Gastrocnemius medialis (tissue), 4 donors: ENCODE results near the gene PCED1B.

ENCODE experiments used
- POLR2A ChIP-seq, 2 donors: fragments of 450-650 bp; IDR thresholded peaks; one replicate each; pipeline ENCODE4 v1.6.1; 2017; ENCODE audit warnings: antibody characterized with exemption in 2 of 2, mild to moderate bottlenecking in 2 of 2, moderate library complexity in 2 of 2
- TF ChIP-seq, protein P1 (sequence below), 5 experiments: fragments of 450-650 bp in 3 of 5; fragments of 200-600 bp in 2 of 5; sonication (generic) in 2 of 5; IDR thresholded peaks in 4 of 5; conservative IDR thresholded peaks in 1 of 5; 1 replicate in 4 of 5; 2 replicates in 1 of 5; pipeline ENCODE4 v1.5.1; 2016 to 2019; ENCODE audit warnings: antibody characterized with exemption in 5 of 5, mild to moderate bottlenecking in 3 of 5, moderate library complexity in 3 of 5

DNA sequence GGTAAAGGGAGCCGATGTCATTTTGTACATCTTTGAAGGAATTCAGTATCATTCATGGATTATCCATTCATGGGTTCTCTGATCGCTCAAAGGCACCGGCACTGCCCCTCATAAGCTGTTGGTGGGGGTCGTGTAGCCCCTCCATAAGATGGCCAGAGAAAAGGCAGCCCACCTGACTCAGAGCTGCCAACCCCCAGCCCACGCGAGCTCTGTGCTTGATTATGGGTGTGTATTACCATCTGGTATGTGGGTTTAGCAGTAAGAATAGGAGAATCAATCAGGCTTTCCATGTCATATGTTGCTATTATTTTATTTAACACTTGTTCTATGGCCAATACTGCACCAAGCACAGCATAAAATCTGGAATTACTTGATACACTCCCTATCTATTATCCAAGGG, 32.4 kb downstream of the PCED1B start:
- TF ChIP-seq, protein P1, sequence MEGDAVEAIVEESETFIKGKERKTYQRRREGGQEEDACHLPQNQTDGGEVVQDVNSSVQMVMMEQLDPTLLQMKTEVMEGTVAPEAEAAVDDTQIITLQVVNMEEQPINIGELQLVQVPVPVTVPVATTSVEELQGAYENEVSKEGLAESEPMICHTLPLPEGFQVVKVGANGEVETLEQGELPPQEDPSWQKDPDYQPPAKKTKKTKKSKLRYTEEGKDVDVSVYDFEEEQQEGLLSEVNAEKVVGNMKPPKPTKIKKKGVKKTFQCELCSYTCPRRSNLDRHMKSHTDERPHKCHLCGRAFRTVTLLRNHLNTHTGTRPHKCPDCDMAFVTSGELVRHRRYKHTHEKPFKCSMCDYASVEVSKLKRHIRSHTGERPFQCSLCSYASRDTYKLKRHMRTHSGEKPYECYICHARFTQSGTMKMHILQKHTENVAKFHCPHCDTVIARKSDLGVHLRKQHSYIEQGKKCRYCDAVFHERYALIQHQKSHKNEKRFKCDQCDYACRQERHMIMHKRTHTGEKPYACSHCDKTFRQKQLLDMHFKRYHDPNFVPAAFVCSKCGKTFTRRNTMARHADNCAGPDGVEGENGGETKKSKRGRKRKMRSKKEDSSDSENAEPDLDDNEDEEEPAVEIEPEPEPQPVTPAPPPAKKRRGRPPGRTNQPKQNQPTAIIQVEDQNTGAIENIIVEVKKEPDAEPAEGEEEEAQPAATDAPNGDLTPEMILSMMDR (IDR thresholded peaks at IDR 0.05 in 4 of 5, conservative IDR thresholded peaks at IDR 0.05 in 1 of 5) = no peak
- TF ChIP-seq POLR2A (IDR thresholded peaks at IDR 0.05) = no peak
